ENCODE results near the gene BEST1.

BEST1 gene

DNA sequence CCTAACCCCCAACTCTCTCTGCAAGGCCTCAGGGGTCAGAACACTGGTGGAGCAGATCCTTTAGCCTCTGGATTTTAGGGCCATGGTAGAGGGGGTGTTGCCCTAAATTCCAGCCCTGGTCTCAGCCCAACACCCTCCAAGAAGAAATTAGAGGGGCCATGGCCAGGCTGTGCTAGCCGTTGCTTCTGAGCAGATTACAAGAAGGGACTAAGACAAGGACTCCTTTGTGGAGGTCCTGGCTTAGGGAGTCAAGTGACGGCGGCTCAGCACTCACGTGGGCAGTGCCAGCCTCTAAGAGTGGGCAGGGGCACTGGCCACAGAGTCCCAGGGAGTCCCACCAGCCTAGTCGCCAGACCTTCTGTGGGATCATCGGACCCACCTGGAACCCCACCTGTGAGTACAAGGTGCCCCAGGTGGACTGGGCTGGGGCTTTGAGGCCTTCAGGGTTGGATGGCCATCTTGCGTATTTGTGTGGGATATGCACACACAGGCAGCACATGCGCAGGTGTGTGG lies at the start of gene BEST1:
BEST1 (plus strand) TSS at position 317 of the 513 bp plus-strand sequence. CDS start 1,456 bp downstream, outside the sequence.
- no peak for DNase-seq

DNA sequence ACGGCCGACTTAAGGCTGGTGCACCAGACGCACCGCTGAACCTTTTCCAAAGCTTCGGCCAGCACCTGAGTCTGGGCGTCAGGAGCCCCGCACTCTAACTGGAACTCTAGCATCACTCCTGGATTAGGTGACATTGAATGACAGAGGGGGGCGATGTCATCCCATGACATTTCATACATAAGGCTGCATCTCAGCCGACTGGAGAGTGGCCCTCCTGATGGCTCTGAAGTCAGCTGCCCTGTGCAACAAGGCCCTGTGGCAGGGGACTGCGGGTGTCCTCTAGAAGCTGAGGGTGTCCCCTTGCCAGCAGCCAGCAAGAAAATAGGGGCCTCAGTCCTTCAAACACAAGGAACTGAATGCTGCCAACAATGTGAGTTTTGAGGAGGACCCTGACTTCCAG lies 48.8 kb upstream of the BEST1 start:
- DNase-seq: no peak

DNA sequence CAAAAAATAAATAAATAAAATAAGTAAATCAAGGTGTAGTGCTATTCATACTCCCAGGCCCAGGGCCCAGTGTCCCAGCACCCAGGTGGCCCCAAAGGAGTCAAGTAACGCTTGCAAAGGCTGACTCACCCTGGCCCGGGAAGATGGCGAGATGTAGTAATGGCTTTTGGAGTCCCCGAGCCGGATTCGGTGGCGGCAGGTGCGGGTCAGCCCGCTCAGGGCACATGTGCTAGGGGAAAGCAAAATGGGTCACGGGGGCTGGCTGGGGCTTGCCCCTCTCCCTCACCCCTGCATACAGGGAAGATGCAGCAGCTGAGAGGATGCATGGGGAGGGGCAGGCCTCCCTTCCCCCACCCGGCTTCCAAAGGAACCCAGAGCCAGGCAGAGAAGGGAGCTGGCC lies 47.8 kb upstream of the BEST1 start:
- no peak for DNase-seq

DNA sequence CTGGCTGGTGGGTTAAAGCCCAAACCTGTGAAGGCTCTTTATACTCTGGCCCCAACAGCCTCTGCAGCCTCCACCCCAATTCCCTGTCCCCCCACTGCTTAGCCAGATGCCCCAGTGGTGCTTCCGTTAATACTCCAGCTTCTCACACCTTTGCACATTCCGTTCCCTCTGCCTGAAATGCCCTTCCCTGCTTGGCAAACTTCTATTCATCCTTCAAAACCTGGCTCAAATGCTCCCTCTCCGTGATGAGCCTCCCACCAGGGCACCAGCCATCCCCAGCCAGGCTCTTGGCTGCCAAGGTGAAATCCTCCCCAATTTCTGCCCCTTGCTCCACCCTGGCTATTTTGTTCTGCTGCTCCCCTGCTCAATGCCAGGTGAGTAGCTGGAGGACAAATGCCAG lies 46.3 kb upstream of the BEST1 start:
- no peak for DNase-seq

DNA sequence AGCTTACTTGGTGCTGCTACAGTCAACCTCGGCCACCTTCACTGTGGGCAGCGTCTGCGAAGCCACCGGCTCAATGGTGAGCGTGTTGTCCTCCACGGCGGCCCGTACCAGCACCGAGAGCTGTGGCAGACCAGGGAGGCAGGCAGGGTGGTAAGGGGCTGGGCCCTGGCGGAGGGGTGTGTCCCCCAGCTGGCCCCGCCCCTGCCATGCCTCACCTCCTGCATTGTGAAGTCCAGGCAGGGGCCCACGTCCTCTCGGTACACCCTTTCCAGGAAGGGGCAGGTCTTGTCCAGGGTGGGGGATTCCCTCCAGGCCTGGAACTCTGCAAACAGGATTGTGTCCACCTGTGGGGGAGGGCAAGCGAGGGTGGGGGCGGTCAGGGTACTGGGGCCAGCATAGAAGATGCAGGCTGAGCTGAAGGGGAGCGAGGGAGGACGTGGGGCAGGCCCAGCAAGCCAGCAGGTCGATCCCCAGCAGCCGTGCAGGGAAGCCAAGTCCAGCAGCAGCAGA lies 45.6 kb upstream of the BEST1 start:
- DNase-seq: no peak

DNA sequence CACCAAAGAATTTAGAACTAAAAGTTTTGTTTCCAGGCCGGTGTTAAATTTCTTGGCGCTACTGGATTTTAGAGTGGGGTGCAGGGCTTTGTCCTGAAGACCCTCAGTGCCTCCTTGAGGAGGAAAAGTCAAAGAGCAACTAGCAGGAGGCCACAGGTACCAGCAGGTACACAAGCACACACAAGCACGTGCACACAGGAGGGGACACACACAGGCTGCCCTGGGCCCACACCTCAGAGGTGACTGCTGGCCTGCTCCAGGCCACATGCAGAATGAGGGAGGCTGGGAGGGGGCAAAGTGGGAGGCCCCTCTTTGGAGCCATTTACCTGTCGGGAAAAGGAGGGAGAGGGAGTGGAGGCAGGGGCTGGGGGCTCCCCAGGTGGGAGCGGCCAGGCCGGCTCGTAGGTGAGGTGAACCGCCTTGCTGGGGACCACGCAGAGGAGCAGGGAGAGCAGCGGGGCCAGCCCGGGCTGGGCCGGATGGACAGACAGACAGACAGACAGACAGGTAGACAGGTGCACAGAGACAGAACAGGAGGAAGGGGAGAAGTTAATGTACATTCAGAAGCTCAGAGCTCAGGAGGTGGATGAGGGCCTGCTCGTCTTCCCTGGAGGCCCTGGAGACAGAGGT lies 45.0 kb upstream of the BEST1 start:
- no peak for DNase-seq

DNA sequence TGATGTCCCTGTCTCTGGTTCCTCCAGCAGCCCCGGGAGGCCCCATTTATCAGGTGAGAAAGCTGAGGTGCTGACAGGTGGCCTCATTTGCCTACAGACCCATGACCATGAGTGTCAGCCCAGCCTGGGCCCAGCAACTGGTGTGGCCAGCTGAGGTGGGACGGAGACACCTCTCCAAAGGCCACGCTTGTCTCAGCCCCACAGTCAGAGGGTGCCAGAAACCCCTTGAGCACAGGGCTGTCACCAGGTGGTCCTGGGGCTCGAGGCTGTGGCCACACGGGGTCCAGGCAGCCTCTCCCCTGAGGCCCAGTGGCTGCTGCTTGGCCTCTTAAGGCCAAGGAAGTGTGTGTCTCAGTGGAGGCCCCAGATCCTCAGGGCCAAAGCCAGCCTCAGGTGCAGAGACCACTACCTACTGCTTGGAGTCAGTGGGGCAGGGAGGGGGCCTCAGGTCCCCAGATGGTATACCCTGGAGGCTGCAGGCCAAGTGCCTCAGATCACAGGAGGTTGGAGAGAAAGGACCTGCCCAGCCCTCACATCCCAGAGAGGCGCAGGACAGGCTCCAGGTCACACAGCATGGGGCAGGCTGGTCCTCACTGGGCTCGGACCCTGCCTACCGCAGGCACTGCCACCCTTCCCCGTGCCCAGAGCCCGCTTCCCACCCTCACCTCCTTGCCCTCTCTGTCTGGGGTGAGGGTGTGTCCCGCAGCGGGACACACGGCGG lies 44.2 kb upstream of the BEST1 start:
- DNase-seq: no peak

DNA sequence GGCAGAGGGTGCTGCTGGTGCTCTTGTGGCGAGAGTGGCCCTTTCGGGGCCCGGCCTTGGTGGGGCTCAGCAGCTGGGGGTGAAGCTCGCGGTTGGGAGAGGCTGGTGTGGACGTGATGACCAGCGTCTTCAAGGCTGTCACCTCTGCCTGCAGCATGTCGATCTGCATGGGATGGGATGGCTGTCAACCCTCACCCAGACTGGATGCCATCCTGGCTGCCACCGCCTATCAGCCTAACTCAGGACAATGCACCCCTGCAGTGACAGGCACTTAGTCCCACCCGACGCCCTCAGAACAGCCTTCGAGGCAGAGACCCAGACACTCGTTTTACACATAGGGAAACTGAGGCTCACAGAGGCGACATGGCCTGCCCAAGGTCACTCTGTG lies 43.6 kb upstream of the BEST1 start:
- DNase-seq: no peak

DNA sequence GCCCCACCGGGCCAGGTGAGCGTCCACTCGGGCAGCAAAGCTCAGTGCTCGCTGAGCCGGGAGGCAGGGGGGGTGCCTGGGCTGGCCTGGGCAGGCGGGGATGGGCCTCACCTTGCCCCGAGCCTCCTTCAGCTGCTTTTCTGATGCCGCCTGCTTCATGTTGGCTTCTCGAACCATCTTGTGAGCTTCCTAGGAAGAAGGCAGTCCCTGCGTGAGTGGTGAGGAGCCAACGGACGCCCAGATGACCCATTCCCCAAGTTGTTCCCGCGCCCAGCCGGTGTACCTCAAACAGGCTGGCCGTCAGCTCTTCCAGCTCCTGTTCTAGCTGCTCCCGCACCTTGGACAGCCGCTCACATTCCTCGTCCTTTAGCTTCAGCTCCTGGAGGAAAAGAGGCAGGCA lies 42.9 kb upstream of the BEST1 start:
- DNase-seq: no peak

DNA sequence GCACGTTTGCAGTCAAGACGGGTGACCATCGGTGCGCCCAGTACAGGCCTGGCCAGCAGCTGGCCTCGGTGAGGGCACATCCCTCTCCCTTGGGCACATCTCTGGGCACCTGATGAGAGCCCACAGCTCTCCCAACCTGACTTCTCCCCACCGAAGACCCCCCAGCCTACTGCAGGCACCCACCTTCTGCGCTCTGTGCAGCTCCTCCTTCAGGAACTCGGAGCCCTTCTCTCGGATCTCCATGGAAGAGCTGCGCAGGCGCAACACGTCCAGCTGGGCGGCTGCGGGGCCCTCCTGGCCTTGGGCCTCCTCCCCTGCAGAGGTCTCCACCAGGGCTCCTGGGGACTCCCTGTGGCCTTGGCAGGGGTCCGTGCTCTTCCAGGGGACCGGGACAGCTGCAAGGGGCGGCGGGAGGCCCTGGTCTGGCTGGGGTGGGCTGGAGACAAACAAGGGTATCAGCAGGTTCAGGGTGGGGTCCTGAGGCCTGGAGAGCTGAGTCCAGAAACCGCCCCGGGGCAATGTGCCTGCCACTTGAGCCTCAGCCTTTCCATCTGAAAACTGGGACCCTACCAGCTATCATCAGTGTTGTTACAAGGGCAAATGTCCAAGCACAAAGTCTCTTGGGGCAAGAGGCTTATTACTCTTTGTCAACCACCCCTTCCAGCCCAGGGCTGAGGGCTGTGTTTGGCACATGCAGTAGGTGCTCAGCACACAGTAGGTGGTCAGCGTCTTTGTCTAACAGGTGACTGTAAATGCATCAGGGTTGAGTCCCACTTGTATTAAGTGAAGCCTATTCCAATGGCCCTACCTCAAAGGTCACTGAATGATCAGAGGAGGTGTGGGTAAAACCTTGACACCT lies 42.1 kb upstream of the BEST1 start:
- no peak for DNase-seq

DNA sequence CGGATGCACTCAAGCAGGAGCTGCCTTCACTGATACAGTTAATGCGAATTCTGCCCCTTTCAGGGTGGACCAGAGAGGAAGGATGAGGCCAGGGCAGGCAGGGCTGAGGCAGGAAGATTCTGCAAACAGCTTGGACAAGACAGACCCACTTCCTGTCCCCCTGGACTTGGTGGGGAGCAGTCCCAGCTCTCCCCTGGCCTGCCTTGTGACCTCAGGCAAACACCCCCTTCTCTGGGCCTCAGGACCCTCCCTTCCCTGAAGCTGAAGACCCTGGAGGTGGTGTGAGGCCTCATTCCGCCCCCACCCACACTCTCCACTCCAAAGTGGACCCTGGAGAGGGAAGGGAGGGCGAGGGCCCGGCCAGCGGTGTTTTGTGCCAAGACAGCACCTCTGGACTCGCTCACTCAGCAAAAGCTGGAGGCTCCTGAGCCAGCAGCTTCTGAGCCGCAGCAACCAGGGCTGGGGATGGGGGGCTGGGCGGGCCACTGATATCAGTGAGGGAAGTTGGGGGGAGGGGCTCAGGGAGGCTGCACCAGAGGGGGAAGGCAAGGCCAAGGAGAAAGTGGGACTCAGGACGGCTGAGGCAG lies 41.3 kb upstream of the BEST1 start:
- DNase-seq: no peak

DNA sequence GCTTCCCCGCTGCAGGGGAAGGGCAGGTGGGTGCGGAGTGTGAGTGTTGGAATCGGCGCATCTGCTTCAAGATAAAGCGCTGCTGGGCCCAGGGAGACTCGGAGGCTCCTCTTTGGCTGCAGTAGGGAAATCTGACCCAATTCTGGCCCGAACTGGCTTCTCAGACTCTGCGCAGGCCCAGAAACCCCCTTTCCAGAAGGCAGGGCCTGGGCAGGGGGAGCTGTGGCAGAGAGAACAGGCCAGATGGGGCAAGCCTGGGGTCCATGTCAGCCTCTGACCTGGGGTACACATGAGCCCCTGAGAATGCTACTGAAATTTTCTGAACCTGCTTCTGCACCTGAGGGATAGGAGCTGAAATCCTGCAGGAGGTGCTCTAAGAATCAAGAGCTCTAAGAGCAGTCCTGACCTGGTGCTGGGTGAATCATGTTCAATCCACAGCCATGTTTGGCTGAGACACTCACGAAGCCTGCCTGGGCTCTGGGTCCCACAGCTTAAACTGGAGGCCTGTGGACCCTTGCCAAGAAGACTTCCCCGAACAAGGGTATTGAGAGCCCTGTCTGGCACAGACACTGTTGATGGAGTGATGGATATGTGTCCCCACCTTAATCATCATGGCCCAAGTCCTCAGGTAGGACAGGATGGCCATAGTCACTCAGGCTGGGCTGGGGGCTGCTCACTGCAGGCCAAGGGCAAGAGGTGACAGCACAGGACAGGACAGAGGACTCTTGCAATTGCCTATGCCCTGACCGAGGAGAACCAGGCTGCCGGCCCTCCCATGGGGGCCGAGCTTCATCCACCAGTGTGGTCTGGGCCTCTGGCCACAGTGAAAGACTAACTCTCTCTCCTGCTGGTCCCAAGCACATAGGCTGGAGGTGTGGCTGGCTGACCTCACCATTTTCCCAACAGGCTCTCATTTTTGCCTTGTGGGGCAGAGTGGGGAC lies 39.7 kb upstream of the BEST1 start:
- DNase-seq: no peak

DNA sequence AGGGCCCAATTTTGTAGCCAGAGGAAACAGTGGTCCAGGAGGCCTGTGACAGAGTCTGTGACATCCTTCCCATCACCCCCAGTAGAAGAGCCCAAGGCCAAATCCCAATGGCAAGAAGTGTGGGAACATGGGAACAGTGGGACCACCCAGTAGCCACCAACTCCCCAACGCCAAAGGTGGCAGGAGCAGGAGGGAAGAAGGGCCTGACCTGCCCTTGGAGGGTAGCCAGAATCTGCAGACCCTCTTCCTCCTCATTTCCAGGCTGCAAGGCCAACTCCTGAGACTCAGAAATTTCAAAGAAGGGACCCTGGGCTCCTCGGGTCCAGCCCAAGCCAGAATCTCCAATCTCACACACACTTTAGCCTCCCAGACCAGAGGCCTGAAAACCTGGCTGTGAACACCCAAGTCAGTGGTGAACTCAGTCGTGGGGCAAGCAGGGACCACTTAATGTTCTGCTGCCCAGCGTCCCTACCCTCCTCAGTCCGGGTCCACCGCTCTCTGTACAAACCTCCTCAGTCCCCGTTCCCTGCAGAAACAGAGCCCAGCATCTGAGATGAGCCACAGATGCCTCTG lies 38.9 kb upstream of the BEST1 start:
- DNase-seq: no peak

DNA sequence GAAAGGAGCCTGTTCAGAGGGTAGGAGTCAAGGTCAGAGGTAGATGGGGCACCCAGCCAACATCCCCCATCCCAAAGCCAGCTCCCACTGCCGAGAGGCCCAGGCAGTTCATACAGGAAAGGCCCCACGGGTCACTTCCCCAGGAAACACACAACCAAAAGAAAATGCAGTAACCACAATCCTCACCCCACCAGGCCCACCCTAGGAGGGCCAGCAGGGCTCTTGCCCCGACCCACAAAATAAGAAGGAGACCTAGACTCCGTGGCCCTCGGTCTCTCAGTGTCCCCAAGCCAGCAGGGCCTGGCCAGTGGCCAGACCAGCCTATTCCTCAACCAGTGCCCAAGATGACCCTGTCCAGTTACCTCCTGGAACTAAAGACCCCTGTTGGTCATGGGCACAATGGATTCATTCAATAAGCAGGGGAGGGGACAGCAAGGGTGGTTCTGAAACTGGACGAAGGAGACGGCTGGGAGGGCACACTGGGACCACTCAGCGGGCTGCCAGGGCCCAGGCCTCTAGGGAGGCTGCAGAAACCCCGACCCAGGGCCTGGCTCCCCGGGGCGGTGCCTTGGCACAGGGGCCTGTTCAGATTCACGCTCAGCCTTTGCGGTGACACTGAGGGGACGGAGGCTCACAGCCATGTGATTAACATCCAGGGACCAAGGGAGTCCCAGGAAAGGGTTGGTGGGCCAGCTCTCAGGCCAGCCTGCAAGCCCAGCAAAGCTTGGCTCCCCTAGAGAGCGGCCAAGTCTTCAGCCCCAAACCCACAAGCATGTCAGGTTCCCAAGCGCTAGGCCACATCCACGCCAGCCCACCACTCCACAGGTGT lies 38.2 kb upstream of the BEST1 start:
- DNase-seq: no peak

DNA sequence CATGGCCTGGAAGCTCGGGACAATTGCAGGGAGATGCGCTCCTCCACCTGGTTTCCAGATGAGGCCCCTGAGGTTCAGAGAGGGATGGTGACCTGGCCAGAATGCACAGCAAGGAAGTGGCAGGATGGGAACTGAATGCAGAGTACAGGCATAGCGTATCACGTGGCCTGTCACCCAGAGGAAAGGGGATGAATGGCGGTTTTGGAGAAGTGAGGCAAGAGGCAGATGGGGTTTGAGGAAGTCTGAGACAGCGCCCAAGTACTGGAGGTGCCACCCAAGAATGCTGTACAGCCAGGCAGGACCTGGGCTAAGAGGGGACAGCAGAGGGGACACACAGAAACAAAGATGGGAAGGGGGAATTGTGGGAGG lies 37.6 kb upstream of the BEST1 start:
- DNase-seq: no peak

DNA sequence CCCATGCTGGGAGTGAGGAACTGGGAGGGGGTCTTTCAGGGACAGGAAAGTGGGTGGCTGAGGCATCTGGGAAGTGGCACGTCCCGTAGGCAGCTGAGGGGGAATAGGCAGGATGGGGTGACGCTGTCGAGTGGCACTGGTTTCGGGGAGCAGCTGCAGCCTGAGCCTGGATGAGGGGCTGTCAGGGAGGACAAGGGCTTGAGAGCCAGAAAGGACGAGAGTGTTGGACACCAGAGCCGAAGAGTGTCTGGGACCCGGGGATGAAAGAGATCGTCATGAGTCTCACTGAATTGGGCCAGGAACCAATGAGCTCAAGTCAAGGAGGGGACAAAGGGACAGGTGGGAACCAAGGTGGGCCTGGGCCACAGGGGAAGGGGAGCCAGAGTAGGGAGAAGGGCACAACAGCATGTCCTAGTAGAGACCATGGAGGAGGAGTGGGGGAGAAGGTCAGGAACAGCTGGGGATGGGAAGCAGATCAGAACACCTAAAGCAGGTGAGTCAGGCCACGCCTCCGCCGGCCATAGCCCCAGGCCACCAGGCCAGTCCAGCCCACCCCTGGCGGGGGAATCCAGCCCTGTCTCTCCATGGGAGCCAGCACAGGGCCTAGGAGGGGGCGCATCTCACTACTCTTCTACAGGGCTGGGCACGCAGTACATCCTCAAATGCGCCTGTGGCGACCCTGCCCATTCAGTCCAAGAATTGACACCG lies 37.0 kb upstream of the BEST1 start:
- no peak for DNase-seq

DNA sequence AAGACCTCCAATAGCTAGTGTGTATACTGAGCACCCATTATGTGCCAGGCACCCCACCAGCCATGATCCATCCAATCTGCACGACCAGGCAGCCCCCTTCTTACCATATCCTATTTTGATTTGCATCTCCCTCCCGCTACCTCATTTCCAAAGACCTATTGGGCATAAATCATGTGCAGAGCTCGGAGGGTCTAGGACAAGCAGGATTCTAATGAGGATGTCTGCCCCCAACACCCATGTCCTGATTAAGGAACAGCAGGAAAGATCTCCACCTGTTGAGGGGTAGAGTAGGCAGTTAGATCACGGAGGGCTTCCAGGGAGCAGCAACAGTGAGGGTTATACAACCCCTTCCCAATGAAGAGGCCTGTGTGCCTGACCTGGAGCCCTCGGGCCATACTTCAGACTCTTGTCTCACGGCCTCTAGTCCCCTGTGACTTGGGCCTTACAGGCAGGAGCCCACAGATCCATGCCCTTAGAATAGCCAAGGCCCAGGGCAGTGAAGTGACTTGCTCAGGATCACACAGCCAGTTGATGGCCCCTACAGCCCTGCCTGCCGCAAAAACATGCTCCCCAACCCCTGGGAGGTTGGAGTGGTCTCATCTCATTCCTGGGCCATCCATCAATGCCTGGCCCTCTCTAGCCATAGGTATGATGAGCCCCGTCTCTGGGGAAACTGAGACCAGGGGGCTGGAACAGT lies 36.3 kb upstream of the BEST1 start:
- DNase-seq: no peak

DNA sequence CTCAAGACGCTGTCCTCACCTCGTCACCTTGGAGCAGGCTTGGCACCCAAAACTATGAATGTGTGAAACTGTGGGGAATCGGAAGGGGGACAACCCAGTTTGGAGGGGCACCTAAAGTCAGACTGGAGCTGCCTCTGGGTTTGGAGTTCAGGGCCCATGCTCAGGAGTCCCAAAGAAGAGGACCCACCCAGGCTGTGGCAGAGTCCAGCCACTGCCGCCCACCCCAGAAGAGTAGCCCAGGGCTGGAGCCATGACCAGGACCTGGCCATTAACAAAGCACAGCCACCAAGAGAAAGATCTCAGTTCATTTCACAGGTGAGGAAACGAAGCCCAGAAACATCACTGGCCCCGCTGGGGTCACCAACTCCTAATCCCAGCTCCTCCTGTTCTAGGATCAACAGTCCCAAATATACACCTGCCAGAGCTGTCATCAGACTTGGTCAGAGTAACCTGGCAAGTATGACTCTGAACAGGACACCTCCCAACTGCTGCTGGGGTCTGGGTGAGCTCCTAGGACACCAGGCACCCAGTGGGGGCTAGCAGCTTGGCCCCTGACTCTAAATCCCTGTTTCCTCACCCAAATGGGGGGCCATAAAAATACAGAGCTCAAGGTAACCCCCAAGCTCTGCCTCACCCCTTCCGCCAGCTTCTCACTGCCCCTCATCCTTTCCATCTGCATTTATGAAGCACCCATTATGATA lies 35.5 kb upstream of the BEST1 start:
- DNase-seq: no peak
